Panc1 (cell line): ENCODE results near the gene NEGR1. TPM values are rescaled to one million over a fixed set of nuclear protein-coding genes. Genes with fewer than 3 reads are reported as not detected.

Experiments
- ATAC-seq: fragments of 200-7000 bp; cut with Tn5 transposase; 2 replicates; pipeline ENCODE4 v1.9.1; 2020; ENCODE audit warnings: mild to moderate bottlenecking, moderate library complexity
- BruUV-seq: library from RNA; stranded (reverse); fragments of 400-500 nt; replicated peaks from 2 replicates; lab custom pipeline; 2021; lab: Mats Ljungman, UMichigan
- CTCF ChIA-PET: fragments of 300-600 bp; sonication (Branson Sonifier 250); formaldehyde crosslinking; loops from one replicate; lab custom pipeline; 2022; ENCODE audit warnings: antibody characterized with exemption; lab: Charles Lee
- POLR2A ChIA-PET: fragments of 300-600 bp; sonication (Branson Sonifier 250); formaldehyde crosslinking; loops from one replicate; lab custom pipeline; 2022; ENCODE audit warnings: antibody characterized with exemption; lab: Charles Lee
- DNase-seq: peaks from one replicate; pipeline ENCODE4 v3.0.0-alpha.2; 2010; ENCODE audit warnings: low read depth, low spot score
- H3K27ac ChIP-seq: 2 replicates; pipeline ENCODE4 v1.5.1; 2011; ENCODE audit warnings: mild to moderate bottlenecking, low read length, inconsistent platforms
- H3K27me3 ChIP-seq: fragments of 200-500 bp; sonication (Bioruptor generic); 2 replicates; pipeline ENCODE4 v1.6.0; 2014; ENCODE audit warnings: low read length, inconsistent platforms; ENCODE audit not compliant: control insufficient read depth, insufficient read depth
- H3K36me3 ChIP-seq: fragments of 200-500 bp; sonication (Bioruptor generic); 2 replicates; pipeline ENCODE4 v1.5.1; 2014; ENCODE audit warnings: inconsistent platforms, mild to moderate bottlenecking, low read length, moderate library complexity; ENCODE audit not compliant: control insufficient read depth, insufficient read depth
- H3K4me1 ChIP-seq: 2 replicates; pipeline ENCODE4 v1.5.1; 2011; ENCODE audit warnings: inconsistent platforms, mild to moderate bottlenecking, low read length, moderate library complexity; ENCODE audit not compliant: control insufficient read depth, insufficient read depth
- H3K4me3 ChIP-seq, 2 experiments: 2 replicates each; pipeline ENCODE4 v1.5.1; 2011 to 2012; ENCODE audit warnings: low read depth in 2 of 2, low read length in 2 of 2, mild to moderate bottlenecking in 2 of 2, inconsistent platforms in 1 of 2, moderate library complexity in 1 of 2
- H3K9me3 ChIP-seq: fragments of 200-500 bp; sonication (Bioruptor generic); 2 replicates; pipeline ENCODE4 v1.5.1; 2014; ENCODE audit warnings: low read depth, mild to moderate bottlenecking, inconsistent platforms, low read length, moderate library complexity; ENCODE audit not compliant: control insufficient read depth, insufficient read depth
- POLR2AphosphoS5 ChIP-seq: IDR thresholded peaks from 2 replicates; pipeline ENCODE4 v1.6.1; 2012; ENCODE audit warnings: mild to moderate bottlenecking, low read depth, low read length, moderate library complexity
- SIN3A ChIP-seq: IDR thresholded peaks from 2 replicates; pipeline ENCODE4 v1.6.1; 2012; ENCODE audit warnings: low read depth, mild to moderate bottlenecking, low read length, moderate library complexity, borderline replicate concordance; ENCODE audit not compliant: insufficient read depth
- TCF7L2 ChIP-seq: IDR thresholded peaks from 2 replicates; pipeline ENCODE4 v1.6.1; 2011; ENCODE audit warnings: mild to moderate bottlenecking, low read depth, low read length, inconsistent platforms
- in situ Hi-C: cut with HindIII; loops from 2 replicates; pipeline ENCODE4 v1.10.0; 2016; ENCODE audit warnings: low sequenced_read_pairs, low pct_unique_long_range_greater_than_20kb
- intact Hi-C: fragments of 100-400 bp; cut with micrococcal nuclease; formaldehyde crosslinking; loops from one replicate; pipeline ENCODE4 v1.10.0; 2022; ENCODE audit not compliant: unreplicated experiment
- total RNA-seq: library from RNA; stranded (reverse); gene quantifications from one replicate; pipeline ENCODE4 v1.2.1, GENCODE V29; 2021; ENCODE audit not compliant: unreplicated experiment
- TF ChIP-seq, protein P1 (sequence below), 2 experiments: IDR thresholded peaks; 2 replicates each; pipeline ENCODE4 v1.6.1; 2011 to 2012; ENCODE audit warnings: low read depth in 2 of 2, control low read depth in 1 of 2, low read length in 1 of 2, mild to moderate bottlenecking in 1 of 2, moderate library complexity in 1 of 2; ENCODE audit not compliant: insufficient read depth in 1 of 2
- TF ChIP-seq, protein P2 (sequence below): fragments of 450-650 bp; IDR thresholded peaks from 2 replicates; pipeline ENCODE4 v1.5.1; 2017; ENCODE audit warnings: mild to moderate bottlenecking

Gene NEGR1
- total RNA-seq, 1 experiment from 2014 or later: 2.7 TPM

DNA sequence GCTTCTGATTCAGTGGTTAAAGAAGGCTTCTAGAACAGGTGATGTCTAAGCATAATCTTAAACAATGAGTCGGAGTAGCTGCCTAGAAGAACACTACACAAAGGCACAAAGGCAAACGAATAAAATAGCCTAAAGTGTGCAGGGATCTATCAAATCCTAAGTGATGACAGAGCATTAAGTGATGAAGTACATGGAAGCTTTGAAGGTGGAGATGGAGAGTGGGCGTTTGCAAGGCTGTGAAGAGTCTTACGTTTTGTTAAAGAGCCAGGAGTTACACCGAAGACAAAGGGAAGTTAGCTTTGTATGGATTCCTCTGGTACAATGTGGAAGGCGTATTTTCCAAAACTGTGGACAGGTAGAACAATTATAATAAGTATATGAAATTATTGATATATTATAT is 270.6 kb downstream of the NEGR1 start:
- POLR2A ChIA-PET: no interaction called here
- intact Hi-C loops: no loop called here
- BruUV-seq: no TSS peak

DNA sequence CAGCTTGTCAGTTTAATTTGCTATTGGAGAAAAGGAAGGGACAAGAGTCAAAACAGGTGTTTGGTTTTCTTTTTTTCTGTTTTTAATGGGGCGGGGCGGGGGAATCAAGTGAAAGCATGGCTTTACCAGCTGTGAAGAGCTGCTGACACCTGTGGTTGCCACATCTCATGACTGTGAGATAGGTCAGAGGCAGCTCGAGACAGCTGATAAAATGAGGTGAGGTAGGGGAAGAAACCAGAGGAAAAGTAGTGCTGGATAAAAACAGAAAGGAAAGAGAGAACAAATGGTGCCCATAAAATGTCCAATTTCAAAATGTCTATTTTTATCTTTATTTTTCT is 272.3 kb downstream of the NEGR1 start:
- no peak overlapping the region for H3K4me3 ChIP-seq
- no TSS peak for BruUV-seq
- intact Hi-C loops (no loop called here), in situ Hi-C loops (no loop called here)
- ChIA-PET CTCF (no interaction called here), POLR2A (no interaction called here)
- no peak overlapping the region for H3K27ac ChIP-seq
- H3K36me3 ChIP-seq: no peaks in the 10 kb centered on the region
- H3K4me1 ChIP-seq: no peaks in the 10 kb centered on the region
- DNase-seq (no peak), ATAC-seq (no peak)
- H3K9me3 ChIP-seq: no peaks in the 10 kb centered on the region
- H3K27me3 ChIP-seq: no peaks in the 10 kb centered on the region
- TF ChIP-seq POLR2AphosphoS5 (no peak), SIN3A (no peak), TCF7L2 (no peak)
- TF ChIP-seq, protein P1, sequence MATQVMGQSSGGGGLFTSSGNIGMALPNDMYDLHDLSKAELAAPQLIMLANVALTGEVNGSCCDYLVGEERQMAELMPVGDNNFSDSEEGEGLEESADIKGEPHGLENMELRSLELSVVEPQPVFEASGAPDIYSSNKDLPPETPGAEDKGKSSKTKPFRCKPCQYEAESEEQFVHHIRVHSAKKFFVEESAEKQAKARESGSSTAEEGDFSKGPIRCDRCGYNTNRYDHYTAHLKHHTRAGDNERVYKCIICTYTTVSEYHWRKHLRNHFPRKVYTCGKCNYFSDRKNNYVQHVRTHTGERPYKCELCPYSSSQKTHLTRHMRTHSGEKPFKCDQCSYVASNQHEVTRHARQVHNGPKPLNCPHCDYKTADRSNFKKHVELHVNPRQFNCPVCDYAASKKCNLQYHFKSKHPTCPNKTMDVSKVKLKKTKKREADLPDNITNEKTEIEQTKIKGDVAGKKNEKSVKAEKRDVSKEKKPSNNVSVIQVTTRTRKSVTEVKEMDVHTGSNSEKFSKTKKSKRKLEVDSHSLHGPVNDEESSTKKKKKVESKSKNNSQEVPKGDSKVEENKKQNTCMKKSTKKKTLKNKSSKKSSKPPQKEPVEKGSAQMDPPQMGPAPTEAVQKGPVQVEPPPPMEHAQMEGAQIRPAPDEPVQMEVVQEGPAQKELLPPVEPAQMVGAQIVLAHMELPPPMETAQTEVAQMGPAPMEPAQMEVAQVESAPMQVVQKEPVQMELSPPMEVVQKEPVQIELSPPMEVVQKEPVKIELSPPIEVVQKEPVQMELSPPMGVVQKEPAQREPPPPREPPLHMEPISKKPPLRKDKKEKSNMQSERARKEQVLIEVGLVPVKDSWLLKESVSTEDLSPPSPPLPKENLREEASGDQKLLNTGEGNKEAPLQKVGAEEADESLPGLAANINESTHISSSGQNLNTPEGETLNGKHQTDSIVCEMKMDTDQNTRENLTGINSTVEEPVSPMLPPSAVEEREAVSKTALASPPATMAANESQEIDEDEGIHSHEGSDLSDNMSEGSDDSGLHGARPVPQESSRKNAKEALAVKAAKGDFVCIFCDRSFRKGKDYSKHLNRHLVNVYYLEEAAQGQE (IDR thresholded peaks at IDR 0.05; ENCODE audit: insufficient read depth in 1 of 2, low read depth in 2 of 2, low read length in 1 of 2): no peak
- TF ChIP-seq, protein P2, sequence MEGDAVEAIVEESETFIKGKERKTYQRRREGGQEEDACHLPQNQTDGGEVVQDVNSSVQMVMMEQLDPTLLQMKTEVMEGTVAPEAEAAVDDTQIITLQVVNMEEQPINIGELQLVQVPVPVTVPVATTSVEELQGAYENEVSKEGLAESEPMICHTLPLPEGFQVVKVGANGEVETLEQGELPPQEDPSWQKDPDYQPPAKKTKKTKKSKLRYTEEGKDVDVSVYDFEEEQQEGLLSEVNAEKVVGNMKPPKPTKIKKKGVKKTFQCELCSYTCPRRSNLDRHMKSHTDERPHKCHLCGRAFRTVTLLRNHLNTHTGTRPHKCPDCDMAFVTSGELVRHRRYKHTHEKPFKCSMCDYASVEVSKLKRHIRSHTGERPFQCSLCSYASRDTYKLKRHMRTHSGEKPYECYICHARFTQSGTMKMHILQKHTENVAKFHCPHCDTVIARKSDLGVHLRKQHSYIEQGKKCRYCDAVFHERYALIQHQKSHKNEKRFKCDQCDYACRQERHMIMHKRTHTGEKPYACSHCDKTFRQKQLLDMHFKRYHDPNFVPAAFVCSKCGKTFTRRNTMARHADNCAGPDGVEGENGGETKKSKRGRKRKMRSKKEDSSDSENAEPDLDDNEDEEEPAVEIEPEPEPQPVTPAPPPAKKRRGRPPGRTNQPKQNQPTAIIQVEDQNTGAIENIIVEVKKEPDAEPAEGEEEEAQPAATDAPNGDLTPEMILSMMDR: no peak

More for the DNA sequence above, 270.6 kb downstream of the NEGR1 start:
- TF ChIP-seq POLR2AphosphoS5: no peak
- no peaks in the 10 kb centered on the region for H3K4me1 ChIP-seq
- ATAC-seq (no peak), DNase-seq (no peak)
- no peaks in the 10 kb centered on the region for H3K27me3 ChIP-seq
- in situ Hi-C loops: no loop called here
- no peak overlapping the region for H3K27ac ChIP-seq
- H3K9me3 ChIP-seq: no peaks in the 10 kb centered on the region
- CTCF ChIA-PET: no interaction called here
- H3K36me3 ChIP-seq: no peaks in the 10 kb centered on the region
- no peak overlapping the region for H3K4me3 ChIP-seq

DNA sequence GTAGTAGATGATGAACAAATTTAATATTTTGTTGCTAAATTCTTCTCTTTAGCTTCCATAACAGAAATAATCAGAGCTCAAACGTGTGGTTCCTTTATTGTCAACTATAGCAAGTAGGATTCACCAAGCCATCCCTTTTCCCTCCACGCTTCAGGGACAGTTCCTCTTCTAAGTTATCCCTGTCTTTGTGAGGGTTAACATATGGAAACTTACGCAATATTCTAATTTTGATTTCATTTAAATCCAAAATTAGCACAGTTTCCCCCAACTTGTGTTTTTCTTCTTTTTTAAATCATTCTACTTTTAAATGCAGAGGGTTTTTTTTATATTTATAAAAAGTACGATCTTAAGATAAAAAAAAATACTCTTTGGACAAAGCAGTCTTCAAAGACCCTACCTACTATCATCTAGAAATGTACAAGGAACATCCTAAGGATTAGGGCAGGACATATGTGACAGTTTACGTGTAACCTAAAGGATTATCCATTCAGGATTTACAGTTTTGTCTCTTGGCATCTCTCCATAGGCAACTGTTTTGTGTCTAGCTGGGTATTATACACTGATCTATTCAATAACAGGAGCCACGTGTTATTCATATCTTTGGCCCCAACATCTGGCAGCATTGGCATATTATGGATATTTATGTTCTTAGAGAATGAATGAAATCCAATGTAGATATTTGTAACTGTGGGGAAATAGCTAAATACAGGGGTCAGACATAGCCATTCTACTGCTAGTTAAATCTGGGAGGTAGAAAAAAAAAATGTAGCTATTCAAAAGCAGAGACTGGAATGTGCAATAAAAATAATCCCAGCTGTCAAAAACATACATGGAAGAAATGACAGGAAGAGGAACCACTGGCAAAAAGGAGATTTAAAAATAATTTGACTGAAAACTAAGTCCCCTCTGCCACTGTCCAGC is 272.9 kb downstream of the NEGR1 start:
- TF ChIP-seq TCF7L2: no peak
- TF ChIP-seq POLR2AphosphoS5: no peak
- no peak for TF ChIP-seq SIN3A
- TF ChIP-seq, protein P1 (IDR thresholded peaks at IDR 0.05; ENCODE audit: insufficient read depth in 1 of 2, low read depth in 2 of 2, low read length in 1 of 2): no peak
- TF ChIP-seq, protein P2: no peak
- DNase-seq (no peak), ATAC-seq (no peak)
- intact Hi-C loops: no loop called here
- no TSS peak for BruUV-seq
- Histone ChIP-seq H3K4me1 (no peaks in the 10 kb centered on the region), H3K9me3 (no peaks in the 10 kb centered on the region), H3K27ac (no peak overlapping the region), H3K4me3 (no peak overlapping the region), H3K36me3 (no peaks in the 10 kb centered on the region), H3K27me3 (no peaks in the 10 kb centered on the region)
- CTCF ChIA-PET: no interaction called here
- POLR2A ChIA-PET: no interaction called here
- in situ Hi-C loops: no loop called here
